Measurements from ENCODE around the gene GIPC2.

The GIPC2 gene

DNA sequence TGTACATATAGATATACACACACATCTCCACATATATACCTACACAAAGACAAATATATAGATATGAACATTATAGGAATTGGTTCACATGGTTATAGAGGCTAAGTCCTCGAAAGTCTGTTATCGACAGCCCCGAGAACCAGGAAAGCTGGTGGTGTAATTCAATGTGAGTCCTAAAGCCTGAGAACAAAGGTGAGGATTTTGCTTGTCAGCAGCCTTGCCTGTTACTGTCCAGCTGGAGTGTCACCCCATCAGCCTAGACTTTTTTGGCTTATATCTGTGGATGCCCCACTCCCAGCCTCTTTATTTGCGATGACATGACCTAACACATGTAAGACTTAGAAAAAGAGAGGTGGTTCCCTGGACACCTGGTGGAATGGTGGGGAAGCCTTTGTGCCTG, 97.0 kb downstream of the GIPC2 start:
- TF ChIP-seq POU2F2 (IDR thresholded peaks at IDR 0.05; ENCODE audit: low read depth, low read length): no peak
- TF ChIP-seq PAX5 (IDR thresholded peaks at IDR 0.05; ENCODE audit: insufficient read depth, low read length, severe bottlenecking): no peak
- no peak for TF ChIP-seq POLR2AphosphoS5 (IDR thresholded peaks at IDR 0.05; ENCODE audit: low read depth, low read length)
- TF ChIP-seq POLR2A (IDR thresholded peaks at IDR 0.05; ENCODE audit: low read depth, low read length): no peak
- no peak for TF ChIP-seq TAF1 (IDR thresholded peaks at IDR 0.05; ENCODE audit: low read depth, low read length)
- TF ChIP-seq SPI1 (IDR thresholded peaks at IDR 0.05; ENCODE audit: low read depth, low read length): no peak
- DNase-seq (ENCODE audit: insufficient read length, low spot score) (no peak), FAIRE-seq (no peak)

DNA sequence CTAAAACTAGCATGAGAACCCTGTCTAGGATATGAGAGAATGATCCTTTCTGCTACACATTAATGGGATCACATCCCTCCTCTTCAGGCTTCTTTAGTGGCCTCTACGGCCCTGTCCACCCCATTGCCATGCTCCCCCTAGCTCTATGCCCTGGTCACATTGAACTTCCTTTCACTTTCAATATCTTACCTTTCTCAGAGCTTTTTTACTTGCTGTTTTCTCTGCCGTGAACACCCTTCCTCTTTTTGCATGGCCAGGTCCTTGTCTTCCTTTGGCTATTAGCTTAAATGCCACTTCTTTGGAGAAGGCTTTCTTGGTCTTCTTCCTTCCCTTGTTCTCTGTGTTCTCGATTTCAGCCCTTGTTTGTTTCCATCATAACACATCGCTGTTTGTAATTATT, 97.4 kb downstream of the GIPC2 start:
- DNase-seq (ENCODE audit: insufficient read length, low spot score): peak; percentile 10
- TF ChIP-seq POLR2A (IDR thresholded peaks at IDR 0.05; ENCODE audit: low read depth, low read length) (0 out of 2 replicates have a peak, but pooled peaks have one; percentile 45), POU2F2 (IDR thresholded peaks at IDR 0.05; ENCODE audit: low read depth, low read length) (no peak), PAX5 (IDR thresholded peaks at IDR 0.05; ENCODE audit: insufficient read depth, low read length, severe bottlenecking) (no peak), POLR2AphosphoS5 (IDR thresholded peaks at IDR 0.05; ENCODE audit: low read depth, low read length) (no peak), SPI1 (IDR thresholded peaks at IDR 0.05; ENCODE audit: low read depth, low read length) (peak; percentile 85), TAF1 (IDR thresholded peaks at IDR 0.05; ENCODE audit: low read depth, low read length) (no peak)
- FAIRE-seq: peak; percentile 82

DNA sequence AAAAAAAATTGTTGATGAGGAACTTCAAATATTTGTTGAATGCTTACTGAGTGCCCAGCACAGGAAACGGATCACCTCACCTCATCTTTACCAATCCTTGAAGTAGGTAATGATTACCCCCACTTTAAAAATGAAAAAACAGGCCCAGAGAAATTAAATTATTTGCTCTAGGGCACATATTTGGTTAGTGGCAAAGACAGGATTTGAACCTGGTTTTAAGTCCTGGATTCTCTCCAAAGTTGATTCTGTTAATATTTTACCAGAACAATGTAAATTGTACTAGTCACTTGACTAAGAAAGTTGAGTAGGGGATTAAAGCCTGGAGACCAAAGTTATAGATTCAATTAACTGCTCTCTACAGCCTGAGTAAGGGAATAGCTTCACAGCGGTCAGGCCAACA, 97.9 kb downstream of the GIPC2 start:
- no peak for TF ChIP-seq POLR2A (IDR thresholded peaks at IDR 0.05; ENCODE audit: low read depth, low read length)
- TF ChIP-seq TAF1 (IDR thresholded peaks at IDR 0.05; ENCODE audit: low read depth, low read length): no peak
- no peak for TF ChIP-seq POLR2AphosphoS5 (IDR thresholded peaks at IDR 0.05; ENCODE audit: low read depth, low read length)
- no peak for TF ChIP-seq SPI1 (IDR thresholded peaks at IDR 0.05; ENCODE audit: low read depth, low read length)
- no peak for TF ChIP-seq PAX5 (IDR thresholded peaks at IDR 0.05; ENCODE audit: insufficient read depth, low read length, severe bottlenecking)
- TF ChIP-seq POU2F2 (IDR thresholded peaks at IDR 0.05; ENCODE audit: low read depth, low read length): no peak
- DNase-seq (ENCODE audit: insufficient read length, low spot score): no peak
- FAIRE-seq: no peak

DNA sequence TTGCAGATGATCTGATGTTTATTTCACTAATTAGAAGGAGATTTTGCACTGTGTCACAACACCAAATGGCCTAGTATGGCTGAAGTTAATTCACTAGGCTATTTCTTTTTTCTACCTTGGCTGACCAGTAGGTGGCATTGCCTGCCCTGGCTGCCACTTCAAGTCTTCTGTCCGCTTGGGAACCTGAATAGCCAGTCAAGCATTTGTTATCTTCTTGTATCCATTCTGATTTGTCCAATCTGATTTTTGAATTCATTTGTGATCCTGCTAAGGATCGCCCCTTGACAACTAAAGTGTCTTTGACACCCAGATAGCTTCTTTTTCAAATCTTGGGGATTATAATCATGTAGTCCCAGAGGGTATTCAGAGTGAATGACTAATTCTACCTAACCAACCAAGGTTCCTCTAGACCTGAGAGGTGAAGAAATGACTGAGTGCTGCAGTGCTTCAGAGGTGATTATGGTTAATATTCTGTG, 99.4 kb downstream of the GIPC2 start:
- DNase-seq (ENCODE audit: insufficient read length, low spot score): peak; percentile 7
- no peak for TF ChIP-seq TAF1 (IDR thresholded peaks at IDR 0.05; ENCODE audit: low read depth, low read length)
- TF ChIP-seq PAX5 (IDR thresholded peaks at IDR 0.05; ENCODE audit: insufficient read depth, low read length, severe bottlenecking): no peak
- no peak for TF ChIP-seq SPI1 (IDR thresholded peaks at IDR 0.05; ENCODE audit: low read depth, low read length)
- no peak for TF ChIP-seq POU2F2 (IDR thresholded peaks at IDR 0.05; ENCODE audit: low read depth, low read length)
- TF ChIP-seq POLR2A (IDR thresholded peaks at IDR 0.05; ENCODE audit: low read depth, low read length): no peak
- no peak for TF ChIP-seq POLR2AphosphoS5 (IDR thresholded peaks at IDR 0.05; ENCODE audit: low read depth, low read length)
- peak; percentile 90 for FAIRE-seq

DNA sequence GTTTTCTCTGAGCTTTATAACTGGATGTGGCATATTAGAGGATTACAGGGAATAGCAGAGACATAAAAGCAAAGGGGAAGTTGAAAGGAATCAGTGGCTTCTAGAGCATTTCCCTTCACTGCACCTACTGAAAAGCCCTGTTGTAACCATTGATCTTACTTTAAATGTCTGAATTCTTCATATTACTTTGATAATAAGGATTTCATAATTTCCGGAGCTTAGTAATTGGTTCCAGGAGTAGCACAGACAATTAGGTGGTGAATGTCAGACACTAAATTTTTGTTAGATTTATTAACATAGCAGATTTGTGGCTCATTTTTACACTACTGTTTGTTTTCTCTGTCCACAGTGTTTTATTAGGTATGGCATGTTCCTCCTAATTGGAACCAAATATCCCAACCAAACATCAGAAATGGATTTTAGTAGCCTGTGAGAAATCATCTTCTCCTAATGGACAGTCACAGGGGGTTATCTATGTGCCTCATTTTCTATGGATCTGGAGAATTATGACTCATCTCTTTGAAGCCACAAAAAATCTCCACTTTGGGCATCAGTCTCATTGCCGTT, 100.5 kb downstream of the GIPC2 start:
- FAIRE-seq: no peak
- no peak for DNase-seq (ENCODE audit: insufficient read length, low spot score)
- TF ChIP-seq PAX5 (IDR thresholded peaks at IDR 0.05; ENCODE audit: insufficient read depth, low read length, severe bottlenecking) (no peak), POLR2AphosphoS5 (IDR thresholded peaks at IDR 0.05; ENCODE audit: low read depth, low read length) (no peak), POLR2A (IDR thresholded peaks at IDR 0.05; ENCODE audit: low read depth, low read length) (no peak), SPI1 (IDR thresholded peaks at IDR 0.05; ENCODE audit: low read depth, low read length) (no peak), POU2F2 (IDR thresholded peaks at IDR 0.05; ENCODE audit: low read depth, low read length) (no peak), TAF1 (IDR thresholded peaks at IDR 0.05; ENCODE audit: low read depth, low read length) (no peak)

DNA sequence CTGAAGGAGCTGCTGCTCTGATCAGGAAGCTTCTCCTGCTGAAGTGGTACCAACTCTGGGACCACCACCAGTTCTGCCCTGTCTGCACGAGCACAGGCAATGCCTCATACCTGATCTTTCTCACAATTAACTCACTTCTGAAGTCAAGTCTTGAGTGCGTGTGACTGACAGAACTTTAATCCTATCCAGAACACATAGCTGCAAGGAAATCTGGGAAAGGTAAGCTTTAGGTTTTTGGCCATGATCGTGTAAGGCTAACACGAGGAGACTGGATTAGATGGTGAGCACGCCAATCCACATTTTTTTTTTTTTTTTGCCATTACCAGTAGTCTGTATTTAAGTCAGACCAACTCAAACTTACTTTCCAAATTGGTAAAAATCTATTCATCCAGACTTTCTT, 101.3 kb downstream of the GIPC2 start:
- TF ChIP-seq PAX5 (IDR thresholded peaks at IDR 0.05; ENCODE audit: insufficient read depth, low read length, severe bottlenecking): no peak
- no peak for TF ChIP-seq SPI1 (IDR thresholded peaks at IDR 0.05; ENCODE audit: low read depth, low read length)
- no peak for TF ChIP-seq POLR2A (IDR thresholded peaks at IDR 0.05; ENCODE audit: low read depth, low read length)
- no peak for TF ChIP-seq POLR2AphosphoS5 (IDR thresholded peaks at IDR 0.05; ENCODE audit: low read depth, low read length)
- no peak for TF ChIP-seq POU2F2 (IDR thresholded peaks at IDR 0.05; ENCODE audit: low read depth, low read length)
- no peak for TF ChIP-seq TAF1 (IDR thresholded peaks at IDR 0.05; ENCODE audit: low read depth, low read length)
- FAIRE-seq (no peak), DNase-seq (ENCODE audit: insufficient read length, low spot score) (no peak)

DNA sequence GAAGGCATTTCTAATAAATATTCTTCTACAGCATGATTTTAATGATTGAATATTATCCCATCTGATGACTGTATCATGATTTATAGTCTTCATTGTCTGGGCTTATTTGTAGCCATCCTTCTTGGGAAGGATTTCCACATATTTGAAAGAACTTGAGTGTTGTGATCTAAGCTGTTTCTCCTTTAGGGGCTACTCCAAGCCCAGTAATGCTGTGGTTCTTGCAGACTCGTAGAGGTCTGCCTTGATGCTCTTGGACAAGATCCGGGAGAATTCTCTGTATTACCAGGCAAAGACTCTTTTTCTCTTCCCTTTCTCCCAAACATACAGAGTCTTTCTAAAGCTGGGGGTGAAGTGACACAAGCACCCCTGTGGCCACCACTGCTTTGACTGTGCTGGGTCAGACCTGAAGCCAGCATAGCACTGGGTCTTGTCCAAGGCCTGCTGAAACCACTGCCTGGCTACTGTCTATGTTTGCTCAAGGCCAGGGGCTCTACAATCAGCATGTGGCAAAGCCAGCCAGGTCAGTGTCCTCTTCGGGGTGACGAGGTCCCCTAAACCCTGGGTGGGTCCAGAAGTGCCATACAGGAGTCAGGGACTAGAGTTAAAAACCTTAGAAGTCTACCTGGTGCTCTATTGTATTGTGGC, 107.4 kb downstream of the GIPC2 start:
- no peak for TF ChIP-seq POLR2AphosphoS5 (IDR thresholded peaks at IDR 0.05; ENCODE audit: low read depth, low read length)
- no peak for TF ChIP-seq POU2F2 (IDR thresholded peaks at IDR 0.05; ENCODE audit: low read depth, low read length)
- no peak for TF ChIP-seq SPI1 (IDR thresholded peaks at IDR 0.05; ENCODE audit: low read depth, low read length)
- TF ChIP-seq TAF1 (IDR thresholded peaks at IDR 0.05; ENCODE audit: low read depth, low read length): no peak
- TF ChIP-seq POLR2A (IDR thresholded peaks at IDR 0.05; ENCODE audit: low read depth, low read length): no peak
- no peak for TF ChIP-seq PAX5 (IDR thresholded peaks at IDR 0.05; ENCODE audit: insufficient read depth, low read length, severe bottlenecking)
- DNase-seq (ENCODE audit: insufficient read length, low spot score): no peak
- FAIRE-seq: no peak

DNA sequence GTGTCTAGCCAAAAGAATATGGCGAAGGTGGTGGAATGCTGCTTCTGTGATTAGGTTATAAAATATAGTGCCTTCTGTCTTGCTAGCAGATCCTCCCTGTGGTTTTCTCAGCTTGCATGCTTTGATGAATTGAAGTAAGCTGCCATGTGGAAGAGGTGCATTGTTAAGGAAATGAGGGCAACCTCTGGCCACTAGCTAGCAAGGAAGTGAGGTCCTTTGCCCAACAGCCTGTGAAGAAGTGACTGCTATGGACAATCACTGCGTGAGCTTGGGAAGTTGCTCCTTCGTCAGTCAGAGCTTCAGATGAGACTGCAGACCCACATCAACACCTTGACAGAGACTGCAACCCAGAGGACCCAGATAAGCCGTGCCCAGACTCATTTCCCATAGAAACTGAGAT, 109.4 kb downstream of the GIPC2 start:
- DNase-seq (ENCODE audit: insufficient read length, low spot score) (no peak), FAIRE-seq (no peak)
- no peak for TF ChIP-seq POLR2A (IDR thresholded peaks at IDR 0.05; ENCODE audit: low read depth, low read length)
- no peak for TF ChIP-seq POLR2AphosphoS5 (IDR thresholded peaks at IDR 0.05; ENCODE audit: low read depth, low read length)
- no peak for TF ChIP-seq POU2F2 (IDR thresholded peaks at IDR 0.05; ENCODE audit: low read depth, low read length)
- TF ChIP-seq PAX5 (IDR thresholded peaks at IDR 0.05; ENCODE audit: insufficient read depth, low read length, severe bottlenecking): no peak
- TF ChIP-seq TAF1 (IDR thresholded peaks at IDR 0.05; ENCODE audit: low read depth, low read length): no peak
- no peak for TF ChIP-seq SPI1 (IDR thresholded peaks at IDR 0.05; ENCODE audit: low read depth, low read length)

DNA sequence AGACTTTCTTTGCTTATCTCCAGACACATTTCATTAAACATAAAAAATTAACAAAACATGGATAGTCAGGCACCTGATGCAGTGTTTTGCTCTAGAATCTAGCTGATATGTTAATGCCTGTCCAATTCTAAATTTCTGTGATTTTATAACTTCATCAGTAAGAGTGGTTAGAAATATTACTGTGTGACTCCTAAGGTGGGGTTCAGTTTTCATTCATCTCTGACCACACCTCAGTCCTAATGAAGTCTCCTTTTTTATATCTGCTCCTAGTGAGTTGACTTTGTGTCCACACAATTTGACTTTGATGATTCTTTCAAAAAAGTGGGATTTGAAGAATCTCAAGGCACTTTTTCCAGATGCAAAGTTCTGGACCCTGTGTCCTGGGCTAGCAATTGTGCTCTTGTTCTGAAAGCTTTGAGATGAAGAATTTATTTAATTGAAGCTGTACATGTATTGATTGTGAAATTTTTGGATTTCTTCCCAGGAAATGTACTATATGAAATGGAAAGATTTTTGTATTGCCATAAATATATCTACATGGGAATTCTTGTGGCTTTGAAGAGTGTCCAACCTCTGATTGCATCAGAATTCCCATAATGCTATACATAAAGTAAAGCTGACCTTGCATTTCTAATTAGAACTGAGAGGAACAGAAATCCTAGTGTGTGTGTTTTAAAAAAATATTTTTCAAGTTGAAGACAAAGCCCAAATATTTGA, 111.2 kb downstream of the GIPC2 start:
- no peak for TF ChIP-seq POU2F2 (IDR thresholded peaks at IDR 0.05; ENCODE audit: low read depth, low read length)
- TF ChIP-seq SPI1 (IDR thresholded peaks at IDR 0.05; ENCODE audit: low read depth, low read length): no peak
- TF ChIP-seq TAF1 (IDR thresholded peaks at IDR 0.05; ENCODE audit: low read depth, low read length): no peak
- no peak for TF ChIP-seq PAX5 (IDR thresholded peaks at IDR 0.05; ENCODE audit: insufficient read depth, low read length, severe bottlenecking)
- no peak for TF ChIP-seq POLR2A (IDR thresholded peaks at IDR 0.05; ENCODE audit: low read depth, low read length)
- no peak for TF ChIP-seq POLR2AphosphoS5 (IDR thresholded peaks at IDR 0.05; ENCODE audit: low read depth, low read length)
- FAIRE-seq: no peak
- DNase-seq (ENCODE audit: insufficient read length, low spot score): no peak

All from GM12891 (cell line).